ENCODE results near the gene BTF3L4. TPM values are rescaled to one million over a fixed set of nuclear protein-coding genes. Genes with fewer than 3 reads are reported as not detected.

Gene BTF3L4
- total RNA-seq, 4 donors from 2014 or later, result 15.6 to 42.1 (median 22.7) TPM

DNA sequence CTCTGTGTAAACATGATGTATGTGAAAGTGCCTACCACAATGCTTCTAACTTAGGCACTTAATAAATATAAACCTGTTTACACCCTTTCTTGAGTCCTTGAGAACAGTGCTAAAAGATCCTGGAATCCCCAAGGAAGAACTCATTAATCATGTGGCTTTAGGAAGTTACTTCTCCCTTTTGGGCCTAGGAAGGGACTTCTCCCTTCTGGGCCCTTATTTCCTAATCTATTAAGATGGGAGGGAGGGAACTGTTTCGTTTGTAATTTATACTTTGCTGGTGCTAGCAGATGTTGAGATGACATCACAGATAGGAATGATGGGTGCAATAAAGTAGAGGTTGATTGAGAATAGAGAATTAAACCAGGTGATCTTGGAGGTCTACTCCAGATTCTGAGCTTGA lies 1.2 kb downstream of the BTF3L4 start:
- Histone ChIP-seq H3K36me3 (peaks cover 0 to 14% (median 0%) of the 10 kb centered on the region in 3 donors), H3K27ac (peak overlapping the region in 3 of 4 donors; percentile 86 to 94 (median 89)), H3K27me3 (no peaks in the 10 kb centered on the region), H3K4me3 (peak overlapping the region; percentile 71 to 94 (median 90)), H3K9me3 (no peaks in the 10 kb centered on the region), H3K4me1 (peaks cover 0 to 33% (median 12%) of the 10 kb centered on the region in 4 donors)
- no peak for DNase-seq
- TF ChIP-seq, protein P1, sequence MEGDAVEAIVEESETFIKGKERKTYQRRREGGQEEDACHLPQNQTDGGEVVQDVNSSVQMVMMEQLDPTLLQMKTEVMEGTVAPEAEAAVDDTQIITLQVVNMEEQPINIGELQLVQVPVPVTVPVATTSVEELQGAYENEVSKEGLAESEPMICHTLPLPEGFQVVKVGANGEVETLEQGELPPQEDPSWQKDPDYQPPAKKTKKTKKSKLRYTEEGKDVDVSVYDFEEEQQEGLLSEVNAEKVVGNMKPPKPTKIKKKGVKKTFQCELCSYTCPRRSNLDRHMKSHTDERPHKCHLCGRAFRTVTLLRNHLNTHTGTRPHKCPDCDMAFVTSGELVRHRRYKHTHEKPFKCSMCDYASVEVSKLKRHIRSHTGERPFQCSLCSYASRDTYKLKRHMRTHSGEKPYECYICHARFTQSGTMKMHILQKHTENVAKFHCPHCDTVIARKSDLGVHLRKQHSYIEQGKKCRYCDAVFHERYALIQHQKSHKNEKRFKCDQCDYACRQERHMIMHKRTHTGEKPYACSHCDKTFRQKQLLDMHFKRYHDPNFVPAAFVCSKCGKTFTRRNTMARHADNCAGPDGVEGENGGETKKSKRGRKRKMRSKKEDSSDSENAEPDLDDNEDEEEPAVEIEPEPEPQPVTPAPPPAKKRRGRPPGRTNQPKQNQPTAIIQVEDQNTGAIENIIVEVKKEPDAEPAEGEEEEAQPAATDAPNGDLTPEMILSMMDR (IDR thresholded peaks at IDR 0.05), result no peak
- no peak for TF ChIP-seq POLR2A (IDR thresholded peaks at IDR 0.05)

- Histone ChIP-seq H3K36me3 (peaks cover 0 to 19% (median 0%) of the 10 kb centered on the region in 3 donors), H3K9me3 (no peaks in the 10 kb centered on the region), H3K4me1 (peaks cover 0 to 33% (median 12%) of the 10 kb centered on the region in 4 donors), H3K27ac (no peak overlapping the region), H3K27me3 (no peaks in the 10 kb centered on the region), H3K4me3 (peak overlapping the region in 2 of 4 donors; percentile 92 to 94)
- TF ChIP-seq POLR2A (IDR thresholded peaks at IDR 0.05), result no peak
- TF ChIP-seq, protein P1 (IDR thresholded peaks at IDR 0.05), result no peak
- no peak for DNase-seq
Observed at GRCh38 chr1:52057876-52058415, 1.9 kb downstream of the BTF3L4 start.

DNA sequence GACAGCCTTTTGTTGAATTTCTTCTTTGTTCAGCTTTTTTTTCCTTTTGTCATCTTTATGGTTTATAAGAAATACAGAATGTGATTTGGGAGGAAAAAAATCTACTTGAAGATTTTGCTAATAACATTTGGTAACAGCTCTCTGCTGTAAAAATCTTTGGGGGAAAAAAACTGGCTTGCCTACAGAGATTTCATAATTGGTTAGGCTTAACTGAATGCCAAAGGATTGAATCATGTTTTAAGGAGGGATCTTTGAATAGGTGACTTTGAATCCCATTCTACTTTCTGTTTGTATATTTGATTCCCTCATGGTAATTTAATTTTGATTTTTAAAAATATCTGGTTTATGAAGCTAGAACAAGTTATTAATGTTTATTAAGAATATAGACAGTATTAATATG lies 3.2 kb downstream of the BTF3L4 start:
- TF ChIP-seq, protein P1 (IDR thresholded peaks at IDR 0.05), result no peak
- TF ChIP-seq POLR2A (IDR thresholded peaks at IDR 0.05), result no peak
- Histone ChIP-seq H3K27me3 (no peaks in the 10 kb centered on the region), H3K36me3 (peaks cover 0 to 31% (median 0%) of the 10 kb centered on the region in 3 donors), H3K9me3 (no peaks in the 10 kb centered on the region), H3K4me3 (no peak overlapping the region), H3K27ac (no peak overlapping the region), H3K4me1 (peaks cover 0 to 22% (median 7%) of the 10 kb centered on the region in 4 donors)
- no peak for DNase-seq

DNA sequence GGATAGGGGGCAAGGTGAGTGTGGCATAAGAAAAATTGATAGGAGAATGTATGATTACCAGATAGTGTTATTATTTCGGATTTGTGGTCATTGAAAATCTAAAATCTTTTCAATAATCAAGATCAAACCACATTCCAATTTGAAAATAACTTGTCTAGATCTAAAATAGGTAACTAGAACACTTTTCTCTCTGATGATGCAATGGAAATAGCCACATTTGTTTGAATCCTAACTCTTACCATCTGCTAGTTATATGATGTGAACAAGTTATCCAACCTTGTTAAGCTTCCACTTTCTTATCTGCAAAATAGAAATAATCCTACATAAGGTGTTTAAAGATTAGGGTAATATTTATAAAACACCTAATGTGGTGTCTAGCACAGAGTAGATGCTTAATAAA lies 3.8 kb downstream of the BTF3L4 start:
- peaks cover 0 to 19% (median 5%) of the 10 kb centered on the region in 4 donors for H3K4me1 ChIP-seq
- H3K9me3 ChIP-seq, result no peaks in the 10 kb centered on the region
- TF ChIP-seq, protein P1 (IDR thresholded peaks at IDR 0.05), result no peak
- no peak for TF ChIP-seq POLR2A (IDR thresholded peaks at IDR 0.05)
- DNase-seq, result no peak
- no peak overlapping the region for H3K27ac ChIP-seq
- H3K36me3 ChIP-seq, result peaks cover 0 to 37% (median 0%) of the 10 kb centered on the region in 3 donors
- H3K27me3 ChIP-seq, result no peaks in the 10 kb centered on the region
- H3K4me3 ChIP-seq, result no peak overlapping the region

DNA sequence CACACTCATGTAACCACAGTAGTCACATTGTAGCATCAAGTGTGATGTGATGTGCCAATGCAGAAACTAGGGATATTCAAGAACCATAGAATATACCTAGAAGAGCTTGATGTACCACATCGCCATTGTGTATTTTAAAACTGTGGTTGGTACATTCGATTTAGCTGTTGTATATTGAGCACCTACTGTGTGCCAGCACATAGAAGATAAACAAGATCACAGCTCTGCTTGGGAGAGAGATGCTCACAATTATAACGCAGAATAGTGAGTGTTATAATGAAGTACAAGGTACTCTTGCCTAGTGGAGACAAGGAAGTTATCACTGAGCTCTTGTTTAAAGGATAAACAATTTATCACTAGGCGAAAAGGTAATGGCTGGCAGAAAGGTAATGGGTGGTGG lies 4.7 kb downstream of the BTF3L4 start:
- no peak overlapping the region for H3K27ac ChIP-seq
- H3K36me3 ChIP-seq, result peaks cover 0 to 46% (median 0%) of the 10 kb centered on the region in 3 donors

More for the DNA sequence above, 4.7 kb downstream of the BTF3L4 start:
- Histone ChIP-seq H3K9me3 (no peaks in the 10 kb centered on the region), H3K4me1 (peaks cover 0 to 19% (median 5%) of the 10 kb centered on the region in 4 donors), H3K27me3 (no peaks in the 10 kb centered on the region), H3K4me3 (no peak overlapping the region)
- TF ChIP-seq, protein P1 (IDR thresholded peaks at IDR 0.05), result no peak
- no peak for TF ChIP-seq POLR2A (IDR thresholded peaks at IDR 0.05)
- DNase-seq, result no peak

All from Peyer's patch (tissue), 4 donors.